ENCODE data around the gene PGBD2.

GRCh38 chr1:248890549-248891498, 15.2 kb upstream of the PGBD2 start:
- TF ChIP-seq POLR2A (IDR thresholded peaks at IDR 0.05; ENCODE audit: low read depth, low read length) (no peak), MAFK (IDR thresholded peaks at IDR 0.05; ENCODE audit: low read depth, low read length) (no peak), CTCF (conservative IDR thresholded peaks at IDR 0.05; ENCODE audit: low read depth, low read length) (no peak), RAD21 (IDR thresholded peaks at IDR 0.05; ENCODE audit: low read length) (no peak), FOS (IDR thresholded peaks at IDR 0.05; ENCODE audit: low read depth, low read length) (no peak), SMC3 (IDR thresholded peaks at IDR 0.05; ENCODE audit: low read depth, low read length) (no peak), MAZ (IDR thresholded peaks at IDR 0.05; ENCODE audit: borderline replicate concordance, low read depth, low read length) (no peak), USF2 (IDR thresholded peaks at IDR 0.05; ENCODE audit: low read depth, low read length) (no peak)

Measured in IMR-90 (cell line).